ENCODE data around the gene SYT8. TPM values are rescaled to one million over a fixed set of nuclear protein-coding genes. Genes with fewer than 3 reads are reported as not detected.
A peak's percentile ranks its signal among the peaks of the same experiment; 100 is the strongest.

SYT8 gene
- total and polyA plus RNA-seq, 2 of the 8 experiments (the other 6 are each of a cell fraction or from before 2014, with no cell fraction given), result not detected

GRCh38 chr11:1832211-1832919 lies 2.4 kb upstream of the SYT8 start:
- Histone ChIP-seq H2BK15ac (ENCODE audit: low read length) (no peak overlapping the region), H2AFZ (ENCODE audit: low read length) (peak overlapping the region; percentile 70; the same call in 1 of the 2 replicates), H3K79me1 (ENCODE audit: low read depth, low read length) (no peaks in the 10 kb centered on the region), H3K23me2 (ENCODE audit: low read depth, low read length) (no peaks in the 10 kb centered on the region), H3K4me1 (replicated peaks in 1 of 4; ENCODE audit: control insufficient read depth in 3 of 4, insufficient read depth in 4 of 4, low read length in 3 of 4) (peaks cover 0 to 4% (median 2%) of the 10 kb centered on the region in 4 experiments; a peak in 4 of 7 replicates), H3K14ac (ENCODE audit: insufficient read length) (no peak overlapping the region), H4K5ac (ENCODE audit: insufficient read length, low read depth, low read length) (no peak overlapping the region), H3K27me3 (replicated peaks in 1 of 4; ENCODE audit: control insufficient read depth in 3 of 4, extremely low read depth in 1 of 4, insufficient read depth in 3 of 4, low read length in 3 of 4) (peaks cover 0 to 6% (median 1%) of the 10 kb centered on the region in 4 experiments; a peak in 3 of 7 replicates), H3K27ac (ENCODE audit: low read depth, low read length) (no peak overlapping the region), H2BK12ac (ENCODE audit: low read depth, low read length) (no peak overlapping the region), H3K79me2 (ENCODE audit: control insufficient read depth in 1 of 2, insufficient read depth in 2 of 2, low read length in 2 of 2) (no peaks in the 10 kb centered on the region), H3K18ac (ENCODE audit: extremely low read depth, low read length) (peak overlapping the region; percentile 19; the same call in 1 of the 2 replicates), H2AK5ac (ENCODE audit: low read depth, low read length) (no peak overlapping the region), H3K4me3 (ENCODE audit: extremely low read depth in 1 of 4, insufficient read depth in 2 of 4, low read depth in 3 of 4, low read length in 4 of 4) (peak overlapping the region; percentile 9 to 68 (median 44); a peak in 7 of 8 replicates), H3K4ac (replicated peaks; ENCODE audit: insufficient read length, low read depth, low read length) (no peak overlapping the region), H2BK20ac (ENCODE audit: low read length) (no peak overlapping the region), H3K56ac (replicated peaks; ENCODE audit: insufficient read length, low read depth, low read length) (no peak overlapping the region), H3K9ac (replicated peaks in 1 of 4; ENCODE audit: extremely low read depth in 1 of 4, low read depth in 3 of 4, low read length in 3 of 4) (no peak overlapping the region), H3K23ac (ENCODE audit: insufficient read length) (no peak overlapping the region), H4K91ac (replicated peaks; ENCODE audit: insufficient read length, low read length) (no peak overlapping the region), H4K8ac (ENCODE audit: extremely low read depth, insufficient read depth, low read length) (0 out of 2 replicates have a peak overlapping the region, but pooled peaks have one; percentile 31), H4K20me1 (replicated peaks in 1 of 2; ENCODE audit: control insufficient read depth in 1 of 2, insufficient read depth in 2 of 2, low read length in 2 of 2) (no peaks in the 10 kb centered on the region), H2BK5ac (ENCODE audit: low read depth, low read length) (no peak overlapping the region), H3K9me3 (ENCODE audit: insufficient read depth in 2 of 2, low read depth in 1 of 2, low read length in 1 of 2) (no peaks in the 10 kb centered on the region), H3K36me3 (ENCODE audit: control insufficient read depth in 2 of 4, insufficient read depth in 4 of 4, low read length in 3 of 4) (no peaks in the 10 kb centered on the region), H2BK120ac (replicated peaks; ENCODE audit: low read depth, low read length) (no peak overlapping the region), H3K4me2 (ENCODE audit: insufficient read depth in 1 of 2, low read depth in 2 of 2, low read length in 2 of 2) (peak overlapping the region; percentile 20 to 86; a peak in 3 of 4 replicates)
- DNase-seq (ENCODE audit: low read depth in 1 of 2, low spot score in 2 of 2), result peak in 1 of 2 experiments; percentile 92
- no peak for FAIRE-seq
- POLR2A ChIA-PET (ENCODE audit: partially characterized antibody), result no interaction called here
- CTCF ChIA-PET (ENCODE audit: partially characterized antibody), result interaction anchor here (0.6 to 15.8 kb wide), 104 partner anchors 7 to 804 kb away, joined by 3 to 439 read pairs (median 5); partner anchors contain the start of genes CTSD, IFITM10, KRTAP5-6 and LSP1
- 19% methylated on average over 15 of the region's 40 CpGs; no CpG with 5 or more reads in 1 of the 2 experiments for WGBS, 2 experiments (ENCODE audit: extremely low coverage in 1 of 2, insufficient coverage in 1 of 2, insufficient read length in 1 of 2, insufficient replicate concordance in 2 of 2, low coverage in 1 of 2, low lambda C conversion rate in 2 of 2, missing lambda C conversion rate in 1 of 2)
- TF ChIP-seq POLR2A (IDR thresholded peaks at IDR 0.05; ENCODE audit: control extremely low read depth in 1 of 2, low read depth in 2 of 2, low read length in 2 of 2), result no peak
- TF ChIP-seq TBP (IDR thresholded peaks at IDR 0.05; ENCODE audit: low read depth, low read length), result no peak
- TF ChIP-seq SUZ12 (IDR thresholded peaks at IDR 0.05; ENCODE audit: low read length), result 0 out of 2 replicates have a peak, but pooled peaks have one; percentile 9
- TF ChIP-seq SRF (IDR thresholded peaks at IDR 0.05; ENCODE audit: low read depth, low read length), result no peak
- TF ChIP-seq ATF3 (IDR thresholded peaks at IDR 0.05; ENCODE audit: insufficient read depth, low read depth, low read length), result no peak
- 0 out of 2 replicates have a peak, but pooled peaks have one; percentile 47 for TF ChIP-seq TCF12 (IDR thresholded peaks at IDR 0.05; ENCODE audit: low read depth, low read length)
- no peak for TF ChIP-seq POLR2AphosphoS5 (IDR thresholded peaks at IDR 0.05; ENCODE audit: low read depth, low read length)
- TF ChIP-seq GTF2F1 (IDR thresholded peaks at IDR 0.05; ENCODE audit: borderline replicate concordance, low read depth, low read length), result no peak
- TF ChIP-seq MAX (IDR thresholded peaks at IDR 0.05), result peak; percentile 72
- no peak for TF ChIP-seq CBX8 (IDR thresholded peaks at IDR 0.05; ENCODE audit: borderline replicate concordance, low read depth, low read length)
- TF ChIP-seq MAFK (IDR thresholded peaks at IDR 0.05; ENCODE audit: low read depth, low read length), result no peak
- no peak for TF ChIP-seq CREB1 (IDR thresholded peaks at IDR 0.05)
